HG02759 (cell line): Measurements from ENCODE around the gene SPRED3.

Experiments
- ATAC-seq: cut with Tn5 transposase; IDR thresholded peaks from one replicate; pipeline ENCODE4 v1.9.1; 2021; ENCODE audit warnings: mild to moderate bottlenecking, moderate library complexity; ENCODE audit not compliant: unreplicated experiment

SPRED3 gene

GRCh38 chr19:38443458-38443999 lies 55.0 kb downstream of the SPRED3 start:
- ATAC-seq = no peak

- no peak for ATAC-seq
These were observed 55.5 kb downstream of the SPRED3 start for GRCh38 chr19:38444026-38444425.

GRCh38 chr19:38445362-38445761 lies 56.9 kb downstream of the SPRED3 start:
- no peak for ATAC-seq

GRCh38 chr19:38448225-38448624 lies 59.7 kb downstream of the SPRED3 start:
- no peak for ATAC-seq
